ENCODE data around the gene VASP.

DNA sequence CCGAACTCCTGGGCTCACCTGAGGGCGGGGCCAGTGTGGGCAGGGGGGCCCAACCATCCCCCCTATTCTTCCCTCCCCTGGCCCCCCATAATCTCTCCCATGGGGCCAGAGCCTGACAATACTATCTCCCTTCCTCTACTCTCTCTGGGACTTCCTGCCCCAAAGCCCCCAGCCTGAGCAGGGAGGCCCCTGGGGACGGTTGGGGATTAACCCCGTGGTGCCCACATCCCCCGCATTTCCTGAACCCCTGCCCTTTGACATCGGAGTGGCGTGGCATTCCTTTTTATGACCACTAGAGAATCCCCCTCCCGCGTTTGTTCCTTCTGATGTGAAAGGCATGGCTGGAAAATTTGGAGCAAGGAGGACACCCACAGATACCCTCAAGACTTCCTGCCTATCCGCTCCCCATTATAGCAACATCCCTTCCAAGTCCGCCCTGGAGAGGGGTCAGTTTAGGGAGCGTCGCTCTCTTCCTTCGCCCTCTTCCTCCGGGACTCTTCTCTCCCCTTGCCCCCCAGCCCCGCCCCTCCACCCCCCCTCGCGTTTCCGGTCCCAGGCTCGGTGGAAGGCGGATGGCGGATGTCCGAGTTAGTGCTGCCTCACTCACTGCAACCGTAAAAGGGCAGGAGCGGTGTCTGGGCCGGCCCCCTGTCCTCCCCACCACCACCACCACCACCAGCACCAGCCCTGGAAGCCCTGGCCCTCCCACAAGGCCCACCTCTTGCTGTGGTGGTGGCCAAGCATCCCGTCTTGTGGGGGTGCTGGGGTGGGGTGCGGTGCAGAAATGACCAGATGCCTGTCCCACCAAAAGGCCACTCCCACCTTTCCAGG is 1.8 kb downstream of the VASP start:
- peak in 1 of 2 donors; percentile 36 for TF ChIP-seq POLR2A (IDR thresholded peaks at IDR 0.05)
- TF ChIP-seq, protein P1, sequence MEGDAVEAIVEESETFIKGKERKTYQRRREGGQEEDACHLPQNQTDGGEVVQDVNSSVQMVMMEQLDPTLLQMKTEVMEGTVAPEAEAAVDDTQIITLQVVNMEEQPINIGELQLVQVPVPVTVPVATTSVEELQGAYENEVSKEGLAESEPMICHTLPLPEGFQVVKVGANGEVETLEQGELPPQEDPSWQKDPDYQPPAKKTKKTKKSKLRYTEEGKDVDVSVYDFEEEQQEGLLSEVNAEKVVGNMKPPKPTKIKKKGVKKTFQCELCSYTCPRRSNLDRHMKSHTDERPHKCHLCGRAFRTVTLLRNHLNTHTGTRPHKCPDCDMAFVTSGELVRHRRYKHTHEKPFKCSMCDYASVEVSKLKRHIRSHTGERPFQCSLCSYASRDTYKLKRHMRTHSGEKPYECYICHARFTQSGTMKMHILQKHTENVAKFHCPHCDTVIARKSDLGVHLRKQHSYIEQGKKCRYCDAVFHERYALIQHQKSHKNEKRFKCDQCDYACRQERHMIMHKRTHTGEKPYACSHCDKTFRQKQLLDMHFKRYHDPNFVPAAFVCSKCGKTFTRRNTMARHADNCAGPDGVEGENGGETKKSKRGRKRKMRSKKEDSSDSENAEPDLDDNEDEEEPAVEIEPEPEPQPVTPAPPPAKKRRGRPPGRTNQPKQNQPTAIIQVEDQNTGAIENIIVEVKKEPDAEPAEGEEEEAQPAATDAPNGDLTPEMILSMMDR (IDR thresholded peaks at IDR 0.05), result peak in 3 of 6 experiments; percentile 4 to 46 (median 20)
